ENCODE data around the gene SBF2. TPM values are rescaled to one million over a fixed set of nuclear protein-coding genes. Genes with fewer than 3 reads are reported as not detected.

The SBF2 gene
- total and polyA plus RNA-seq, 2 of the 13 experiments (the other 11 are each of a cell fraction or from before 2014, with no cell fraction given) = 24.0 to 45.8 TPM

- 0 out of 2 replicates have a peak, but pooled peaks have one; percentile 32 for TF ChIP-seq CBX5 (CRISPR knock-in tag; IDR thresholded peaks at IDR 0.05; ENCODE audit: borderline replicate concordance)
- TF ChIP-seq ZNF12 (CRISPR knock-in tag; IDR thresholded peaks at IDR 0.05) = no peak
- no peak for TF ChIP-seq ZNF263 (CRISPR knock-in tag; IDR thresholded peaks at IDR 0.05)
- no peak for TF ChIP-seq KLF16 (CRISPR knock-in tag; IDR thresholded peaks at IDR 0.05)
- TF ChIP-seq GMEB1 (CRISPR knock-in tag; IDR thresholded peaks at IDR 0.05; ENCODE audit: borderline replicate concordance) = no peak
- no peak for TF ChIP-seq MZF1 (CRISPR knock-in tag; IDR thresholded peaks at IDR 0.05; ENCODE audit: borderline replicate concordance)
- no peak for TF ChIP-seq MAZ (IDR thresholded peaks at IDR 0.05; ENCODE audit: borderline replicate concordance, low read depth, low read length)
- no peak for TF ChIP-seq MAZ (CRISPR knock-in tag; IDR thresholded peaks at IDR 0.05; ENCODE audit: low read depth)
- 0 out of 2 replicates have a peak, but pooled peaks have one; percentile 13 for TF ChIP-seq ZFX (CRISPR knock-in tag; IDR thresholded peaks at IDR 0.05; ENCODE audit: low read depth)
- no peak for TF ChIP-seq ZNF101 (CRISPR knock-in tag; IDR thresholded peaks at IDR 0.05; ENCODE audit: borderline replicate concordance, low read depth)
- TF ChIP-seq MAFG (CRISPR knock-in tag; IDR thresholded peaks at IDR 0.05) = no peak
- TF ChIP-seq ZFP1 (CRISPR knock-in tag; IDR thresholded peaks at IDR 0.05) = no peak
- TF ChIP-seq MLLT10 (CRISPR knock-in tag; IDR thresholded peaks at IDR 0.05) = no peak
- no peak for TF ChIP-seq EHMT2 (IDR thresholded peaks at IDR 0.05; ENCODE audit: borderline replicate concordance, low read depth, low read length)
- TF ChIP-seq ZNF773 (CRISPR knock-in tag; IDR thresholded peaks at IDR 0.05; ENCODE audit: borderline replicate concordance) = no peak
- no peak for TF ChIP-seq ZNF276 (CRISPR knock-in tag; IDR thresholded peaks at IDR 0.05; ENCODE audit: low read depth)
- TF ChIP-seq ZNF652 (CRISPR knock-in tag; IDR thresholded peaks at IDR 0.05; ENCODE audit: borderline replicate concordance, low read depth) = no peak
- TF ChIP-seq STAG1 (CRISPR knock-in tag; IDR thresholded peaks at IDR 0.05) = peak; percentile 59
- no peak for TF ChIP-seq ZNF563 (CRISPR knock-in tag; IDR thresholded peaks at IDR 0.05)
- no peak for TF ChIP-seq TBX3 (IDR thresholded peaks at IDR 0.05; ENCODE audit: borderline replicate concordance)
- TF ChIP-seq ZNF10 (CRISPR knock-in tag; IDR thresholded peaks at IDR 0.05; ENCODE audit: borderline replicate concordance, low read depth) = no peak
- no peak for TF ChIP-seq SRSF1 (optimal IDR thresholded peaks at IDR 0.05; ENCODE audit: low read depth, low read length)
- TF ChIP-seq MIXL1 (CRISPR knock-in tag; IDR thresholded peaks at IDR 0.05) = no peak
- no peak for TF ChIP-seq MYPOP (CRISPR knock-in tag; IDR thresholded peaks at IDR 0.05)
- TF ChIP-seq IRX3 (CRISPR knock-in tag; IDR thresholded peaks at IDR 0.05; ENCODE audit: borderline replicate concordance, low read depth) = no peak
- TF ChIP-seq SMC3 (IDR thresholded peaks at IDR 0.05; ENCODE audit: low read length) = peak; percentile 52; the same call in 1 of the 2 replicates
- TF ChIP-seq ZNF772 (CRISPR knock-in tag; IDR thresholded peaks at IDR 0.05) = no peak
- TF ChIP-seq NR2C2 (CRISPR knock-in tag; IDR thresholded peaks at IDR 0.05; ENCODE audit: borderline replicate concordance) = peak; percentile 30; the same call in 1 of the 2 replicates
These were observed 217.4 kb downstream of the SBF2 start (continued) for GRCh38 chr11:10076458-10077141.
